GM18519 (cell line): ENCODE data around the gene VWA8.

Experiments
- ATAC-seq: cut with Tn5 transposase; IDR thresholded peaks from one replicate; pipeline ENCODE4 v1.9.1; 2021; ENCODE audit warnings: mild to moderate bottlenecking, moderate library complexity; ENCODE audit not compliant: unreplicated experiment, low FRiP score

The VWA8 gene

GRCh38 chr13:41565846-41566245 is 395.1 kb downstream of the VWA8 start:
- ATAC-seq = no peak

- no peak for ATAC-seq
Measured at GRCh38 chr13:41565216-41565615, 395.7 kb downstream of the VWA8 start.

GRCh38 chr13:41563984-41564365 is 396.9 kb downstream of the VWA8 start:
- no peak for ATAC-seq

- no peak for ATAC-seq
Measured at GRCh38 chr13:41563341-41563983, 397.4 kb downstream of the VWA8 start.

- ATAC-seq = no peak
Measured at GRCh38 chr13:41562541-41563178, 398.2 kb downstream of the VWA8 start.

GRCh38 chr13:41562083-41562482 is 398.8 kb downstream of the VWA8 start:
- ATAC-seq = no peak

GRCh38 chr13:41561170-41561569 is 399.7 kb downstream of the VWA8 start:
- ATAC-seq = no peak

- ATAC-seq = no peak
Measured at GRCh38 chr13:41558781-41559560, 401.9 kb downstream of the VWA8 start.

GRCh38 chr13:41557719-41558118 is 403.2 kb downstream of the VWA8 start:
- no peak for ATAC-seq

- ATAC-seq = peak; percentile 87
Measured at GRCh38 chr13:41554626-41555386, 406.1 kb downstream of the VWA8 start.

- ATAC-seq = no peak
Measured at GRCh38 chr13:41554180-41554579, 406.7 kb downstream of the VWA8 start.

- ATAC-seq = no peak
Measured at GRCh38 chr13:41552031-41552430, 408.9 kb downstream of the VWA8 start.

- no peak for ATAC-seq
Measured at GRCh38 chr13:41550276-41550675, 410.6 kb downstream of the VWA8 start.

GRCh38 chr13:41549491-41549890 is 411.4 kb downstream of the VWA8 start:
- ATAC-seq = no peak

- no peak for ATAC-seq
Measured at GRCh38 chr13:41548910-41549309, 412.0 kb downstream of the VWA8 start.

- ATAC-seq = no peak
Measured at GRCh38 chr13:41548031-41548430, 412.9 kb downstream of the VWA8 start.

GRCh38 chr13:41547251-41548000 is 413.5 kb downstream of the VWA8 start:
- ATAC-seq = no peak

GRCh38 chr13:41546372-41547190 is 414.3 kb downstream of the VWA8 start:
- no peak for ATAC-seq

GRCh38 chr13:41545432-41545707 is 415.5 kb downstream of the VWA8 start:
- ATAC-seq = no peak
